Midbrain (tissue), 1 donor: ENCODE measurements around the gene IFT52.
"Not testable (repeated sequence)": the region's sequence is repeated elsewhere in the genome, so short reads cannot be mapped to it uniquely, and the experiment has no call there.

ENCODE experiments used
- DNase-seq: peaks from one replicate; lab custom pipeline; 2025; lab: John Stamatoyannopoulos, UW

IFT52 gene

DNA sequence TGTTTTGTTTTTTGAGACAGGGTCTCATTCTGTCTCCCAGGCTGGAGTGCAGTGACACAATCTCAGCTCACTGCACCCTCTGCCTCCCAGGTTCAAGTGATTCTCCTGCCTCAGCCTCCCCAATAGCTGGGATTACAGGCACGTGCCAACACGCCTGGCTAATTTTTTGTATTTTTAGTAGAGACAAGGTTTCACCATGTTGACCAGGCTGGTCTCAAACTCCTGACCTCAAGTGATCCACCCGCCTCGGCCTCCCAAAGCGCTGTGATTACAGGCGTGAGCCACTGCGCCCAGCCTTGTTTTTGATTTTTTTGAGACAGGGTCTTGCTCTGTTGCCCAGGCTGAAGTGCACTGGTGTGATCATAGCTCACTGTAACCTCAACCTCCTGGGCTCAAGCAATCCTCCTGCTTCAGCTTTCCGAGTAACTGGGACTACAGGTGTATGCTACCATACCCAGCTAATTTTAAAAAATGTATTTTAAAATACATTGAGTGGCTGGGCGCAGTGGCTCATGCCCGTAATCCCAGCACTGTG, 61.0 kb downstream of the IFT52 start:
- not testable (repeated sequence) for DNase-seq

DNA sequence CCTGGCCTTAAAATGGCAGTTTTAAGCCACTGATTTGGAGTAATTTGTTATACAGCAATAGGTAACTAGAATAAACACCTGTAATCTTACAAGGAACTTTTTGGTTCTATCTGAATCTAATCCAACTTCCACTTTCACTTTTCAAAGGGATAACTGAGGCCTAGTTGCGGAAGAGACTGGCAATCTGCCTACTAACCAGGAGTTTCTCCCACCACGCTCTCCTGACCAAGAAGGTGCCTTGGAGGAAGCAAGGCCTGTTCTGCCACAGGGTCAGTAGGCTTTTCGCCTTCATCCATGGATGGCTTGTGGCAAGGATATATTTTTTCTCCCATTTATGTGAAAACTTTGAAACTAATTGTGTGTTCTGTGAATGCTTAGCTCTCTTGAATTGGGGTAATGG, 63.2 kb downstream of the IFT52 start:
- no peak for DNase-seq

DNA sequence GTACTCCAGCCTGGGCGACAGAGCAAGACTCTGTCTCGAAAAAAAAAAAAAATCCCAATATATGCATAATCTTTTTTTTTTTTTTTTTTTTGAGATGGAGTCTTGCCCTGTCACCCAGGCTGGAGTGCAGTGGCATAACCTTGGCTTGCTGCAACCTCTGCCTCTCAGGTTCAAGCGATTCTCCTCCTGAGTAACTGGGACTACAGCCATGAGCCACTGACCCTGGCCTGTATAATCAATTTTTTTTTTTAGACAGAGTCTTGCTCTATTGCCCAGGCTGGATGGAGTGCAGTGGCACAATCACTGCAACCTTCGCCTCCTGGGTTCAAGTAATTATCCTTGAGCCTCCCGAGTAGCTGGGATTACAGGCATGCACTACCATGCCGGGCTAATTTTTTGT, 64.4 kb downstream of the IFT52 start:
- DNase-seq: not testable (repeated sequence)

DNA sequence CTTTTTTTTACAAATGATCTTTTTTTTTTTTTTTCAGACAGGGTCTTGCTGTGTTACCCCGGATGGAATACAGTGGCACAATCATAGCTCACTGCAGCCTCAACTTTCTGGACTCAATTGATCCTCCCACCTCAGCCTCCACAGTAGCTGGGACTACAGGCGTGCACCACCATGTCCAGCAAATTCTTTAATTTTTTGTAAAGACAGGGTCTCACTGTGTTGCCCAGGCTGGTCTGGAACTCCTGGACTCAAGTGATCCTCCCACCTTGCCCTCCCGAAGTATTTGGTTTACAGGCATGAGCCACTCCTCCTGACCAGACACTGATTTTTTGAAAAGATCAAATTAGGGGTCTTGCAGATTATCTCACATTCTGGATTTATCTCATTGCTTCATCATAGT, 65.2 kb downstream of the IFT52 start:
- DNase-seq: no peak

DNA sequence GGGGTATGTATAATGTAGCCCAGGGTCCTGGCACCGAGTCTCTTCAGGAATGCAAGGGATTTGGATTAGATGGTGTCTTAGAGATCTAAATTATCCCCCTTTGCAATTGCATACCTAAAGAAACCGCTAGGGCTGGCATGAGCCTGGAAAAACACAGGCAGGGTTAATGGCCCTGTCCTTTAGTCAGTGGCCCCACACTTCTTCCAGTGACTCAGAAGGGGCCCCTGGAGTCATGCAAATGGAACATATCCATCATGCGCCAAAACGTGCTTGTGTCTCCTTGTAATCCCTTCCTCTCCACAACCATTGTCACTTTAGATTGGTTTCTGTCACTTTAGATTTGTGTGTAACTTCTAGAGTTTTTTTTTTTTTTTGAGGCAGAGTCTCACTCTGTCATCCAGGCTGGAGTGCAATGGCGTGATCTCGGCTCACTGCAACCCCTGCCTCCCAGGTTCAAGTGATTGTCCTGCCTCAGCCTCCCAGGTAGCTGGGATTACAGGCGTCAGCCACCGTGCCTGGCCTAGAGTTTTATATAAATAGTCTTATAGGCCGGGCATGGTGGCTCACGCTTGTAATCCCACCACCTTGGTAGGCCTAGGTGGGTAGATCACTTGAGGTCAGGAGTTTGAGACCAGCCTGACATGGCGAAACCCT, 67.5 kb downstream of the IFT52 start:
- no peak for DNase-seq

DNA sequence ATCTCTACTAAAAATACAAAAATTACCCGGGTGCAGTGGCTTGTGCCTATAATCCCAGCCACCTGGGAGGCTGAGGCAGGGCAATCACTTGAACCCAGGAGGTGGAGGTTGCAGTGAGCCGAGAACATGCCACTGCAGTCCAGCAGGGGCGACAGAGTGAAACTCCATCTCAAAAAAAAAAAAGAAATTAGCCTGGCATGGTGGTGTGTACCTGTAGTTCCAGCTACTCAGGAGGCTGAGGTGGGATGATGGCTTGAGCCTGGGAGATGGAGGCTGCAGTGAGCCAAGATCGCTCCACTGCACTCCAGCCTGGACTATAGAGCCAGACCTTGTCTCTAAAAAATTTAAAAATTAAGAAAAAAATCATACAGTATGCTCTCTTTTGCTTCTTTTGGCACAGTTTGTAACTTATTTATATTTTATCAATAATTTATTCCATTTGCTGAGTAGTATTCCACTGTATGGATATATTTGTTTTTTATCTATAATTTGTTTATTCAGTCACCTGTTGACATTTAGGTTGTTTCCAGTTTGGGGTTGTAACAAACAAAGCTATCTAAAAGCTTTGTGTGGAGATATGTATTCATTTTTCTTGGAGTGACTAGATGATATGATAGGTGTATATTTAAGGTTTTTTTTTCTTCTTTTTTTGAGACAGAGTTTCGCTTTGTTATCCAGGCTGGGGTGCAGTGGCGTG, 68.1 kb downstream of the IFT52 start:
- DNase-seq: no peak

DNA sequence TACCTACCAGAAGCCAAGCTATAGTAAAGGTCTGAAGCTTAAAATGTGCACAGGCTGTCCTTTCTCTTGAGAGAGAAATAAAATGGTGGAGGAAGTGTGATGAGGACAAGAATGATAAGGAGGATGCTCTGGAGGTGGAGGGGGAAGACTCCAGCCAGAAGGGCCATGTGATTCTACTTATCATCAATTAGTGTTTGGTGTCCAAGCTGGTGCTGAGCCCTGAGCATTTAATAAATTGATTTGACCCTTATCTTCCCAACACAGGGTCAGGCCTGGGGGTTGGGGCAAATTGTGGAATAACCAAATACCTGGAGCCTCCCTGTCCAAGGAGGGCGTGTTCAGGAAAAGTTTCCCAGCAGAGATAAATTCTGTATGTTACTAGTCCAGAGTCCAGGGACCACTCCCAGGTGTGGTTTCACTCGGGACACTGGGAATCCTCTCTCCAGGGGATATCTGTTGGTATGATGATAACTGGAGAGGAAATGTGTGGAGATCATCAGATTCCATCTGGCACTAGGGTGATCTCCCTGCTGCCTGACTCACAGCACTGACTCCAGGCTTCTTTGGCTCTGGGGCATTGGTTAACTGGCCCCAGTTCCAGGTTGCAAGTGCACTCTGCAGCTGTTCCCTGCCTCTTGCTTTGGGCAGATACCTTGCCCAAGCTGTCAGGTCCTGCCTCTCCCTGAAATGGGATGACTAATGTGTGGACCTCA, 72.4 kb downstream of the IFT52 start:
- no peak for DNase-seq

DNA sequence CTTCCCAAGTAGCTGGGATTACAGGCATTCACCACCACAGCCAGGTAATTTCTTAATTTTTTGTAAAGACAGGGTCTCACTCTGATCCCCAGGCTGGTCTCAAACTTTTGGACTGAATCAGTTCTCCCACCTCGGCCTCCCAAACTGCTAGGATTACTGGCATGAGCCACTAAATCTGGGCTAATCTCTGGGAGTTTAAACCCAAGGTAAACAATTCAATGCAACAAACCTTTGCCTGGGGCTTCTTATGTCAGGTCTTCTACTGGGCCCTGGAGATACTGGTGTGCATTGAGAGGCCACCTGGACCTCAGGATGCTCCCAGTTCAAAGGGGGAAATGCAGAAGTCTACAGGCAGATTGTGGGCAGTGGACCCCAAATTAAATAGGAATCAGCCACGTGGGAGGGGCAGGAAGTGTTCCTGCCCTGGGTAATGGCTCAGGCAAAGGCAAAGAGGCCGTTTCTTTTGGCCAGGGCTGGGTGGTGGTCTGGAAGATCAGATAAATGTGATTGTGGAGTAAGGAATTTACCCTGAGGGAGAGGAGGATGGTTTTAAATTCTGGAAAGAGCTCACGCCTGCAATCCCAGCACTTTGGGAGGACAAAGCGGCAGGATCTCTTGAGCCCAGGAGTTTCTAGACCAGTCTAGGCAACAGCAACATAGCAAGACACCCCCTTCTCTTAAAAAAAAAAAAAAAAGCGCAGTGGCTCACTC, 74.9 kb downstream of the IFT52 start:
- no peak for DNase-seq

DNA sequence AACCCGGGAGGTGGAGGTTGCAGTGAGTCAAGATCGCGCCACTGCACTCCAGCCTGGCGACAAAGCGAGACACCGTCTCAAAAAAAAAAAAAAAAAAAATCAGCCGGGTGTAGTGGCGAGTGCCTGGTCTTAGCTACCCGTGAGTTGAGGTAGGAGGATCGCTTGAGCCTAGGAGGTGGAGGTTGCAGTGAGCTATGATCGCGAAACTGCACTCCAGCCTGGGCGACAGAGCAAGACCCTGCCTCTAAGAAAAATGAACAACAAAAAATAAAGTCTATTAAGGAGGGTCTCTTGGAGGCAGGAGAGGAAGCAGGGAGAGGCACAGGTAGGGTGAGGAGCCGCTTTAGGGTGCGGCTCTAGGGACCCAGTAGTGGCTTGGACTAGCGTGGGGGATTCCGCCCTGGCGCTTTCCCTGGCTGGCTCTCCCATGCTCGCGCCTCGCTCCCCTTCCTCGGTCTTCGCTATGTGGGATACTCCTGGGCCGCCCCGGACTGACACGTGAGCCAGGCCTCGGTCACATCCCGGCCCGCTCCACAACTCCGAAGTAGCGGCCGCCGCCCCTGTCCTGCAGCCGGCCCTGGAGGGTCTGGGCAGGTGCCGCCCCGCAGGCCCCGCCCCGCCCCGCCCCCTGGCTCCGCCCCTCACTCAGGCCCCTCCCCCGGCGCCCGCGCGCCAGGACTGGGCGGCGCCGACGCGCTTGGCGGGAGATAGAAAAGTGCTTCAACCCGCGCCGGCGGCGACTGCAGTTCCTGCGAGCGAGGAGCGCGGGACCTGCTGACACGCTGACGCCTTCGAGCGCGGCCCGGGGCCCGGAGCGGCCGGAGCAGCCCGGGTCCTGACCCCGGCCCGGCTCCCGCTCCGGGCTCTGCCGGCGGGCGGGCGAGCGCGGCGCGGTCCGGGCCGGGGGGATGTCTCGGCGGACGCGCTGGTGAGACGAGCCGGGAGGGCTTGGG, 75.9 kb downstream of the IFT52 start, which contains the start of gene MYBL2:
MYBL2 (plus strand) TSS at position 739 of the 953 bp plus-strand sequence; CDS start at position 909, 170 bp downstream.
- no peak for DNase-seq

DNA sequence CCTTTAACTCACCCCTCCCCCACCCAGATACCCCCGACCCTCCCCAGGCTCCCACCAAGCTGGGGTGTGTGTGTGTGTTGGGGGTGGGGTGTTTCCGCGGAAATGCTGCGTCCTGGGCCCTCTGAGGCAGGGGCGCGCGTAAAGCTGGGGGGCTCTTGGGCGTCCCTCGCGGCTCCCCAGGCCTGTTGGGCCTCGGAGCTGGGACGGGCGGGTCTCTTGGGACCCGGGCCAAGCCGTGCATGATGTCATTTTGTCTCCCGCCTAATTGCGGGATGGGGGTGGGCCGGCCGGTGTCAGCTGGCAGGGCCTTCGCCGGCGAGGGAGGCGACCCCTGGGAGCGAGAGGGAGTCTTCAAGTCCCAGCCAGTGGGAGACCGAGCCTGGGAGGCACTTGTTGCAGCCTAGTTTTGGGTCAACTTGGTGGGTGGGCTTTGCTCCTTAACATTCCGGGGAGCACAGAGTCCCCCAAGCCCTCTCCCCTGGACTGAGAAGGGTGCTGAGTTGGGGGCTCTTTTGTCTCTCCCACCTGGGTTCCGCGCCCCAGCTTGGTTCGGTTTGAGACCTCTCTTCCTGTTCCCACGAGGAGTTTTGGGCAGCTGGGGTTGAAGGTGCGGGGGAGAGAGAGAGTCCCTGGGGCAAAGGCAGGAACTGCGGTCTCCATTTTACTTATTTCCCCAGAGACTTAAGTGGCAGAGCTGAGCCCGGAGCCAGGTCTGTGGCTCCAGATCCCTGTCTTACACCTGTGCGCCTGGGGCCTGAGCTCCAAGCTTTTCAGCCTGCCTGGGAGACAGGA, 76.8 kb downstream of the IFT52 start:
- DNase-seq: no peak

DNA sequence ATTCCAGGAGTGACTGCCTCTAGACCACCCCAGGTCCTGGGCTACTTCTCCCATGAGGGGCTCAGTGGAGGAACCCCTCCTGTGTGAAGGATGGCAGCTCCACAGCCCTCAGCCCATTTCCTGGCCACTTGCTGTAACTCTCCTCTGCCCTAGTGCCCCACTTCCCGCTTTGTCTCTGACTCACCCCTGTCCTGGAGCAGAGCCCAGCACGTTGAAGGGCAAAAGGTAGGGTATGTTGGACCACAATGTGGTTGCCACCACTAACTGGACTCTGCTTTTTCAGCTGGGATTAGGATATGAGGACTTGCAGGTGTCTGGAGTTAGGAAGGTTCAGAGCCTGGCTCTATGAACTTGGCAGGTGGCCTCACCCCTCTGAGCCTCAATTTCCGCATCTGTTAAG, 78.6 kb downstream of the IFT52 start:
- DNase-seq: no peak

DNA sequence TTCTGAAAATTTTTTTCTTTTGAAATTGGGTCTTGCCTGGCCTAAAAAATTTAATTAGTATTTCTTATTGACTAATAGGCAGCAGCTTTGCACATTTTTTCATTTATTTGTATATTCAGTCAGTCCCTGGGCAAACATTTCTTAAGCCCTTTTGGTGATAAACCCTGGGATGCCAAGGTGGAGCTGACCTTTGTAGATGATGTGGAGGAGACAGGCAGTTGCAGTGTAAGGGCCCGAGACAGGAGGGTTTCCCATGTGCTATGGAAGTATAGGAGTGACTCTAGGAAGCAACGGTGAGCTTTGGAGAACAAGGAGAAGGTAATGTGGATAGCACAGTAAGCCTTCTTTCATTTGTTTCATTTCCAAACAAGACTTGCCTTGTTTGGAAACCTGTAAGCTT, 79.7 kb downstream of the IFT52 start:
- DNase-seq: no peak

DNA sequence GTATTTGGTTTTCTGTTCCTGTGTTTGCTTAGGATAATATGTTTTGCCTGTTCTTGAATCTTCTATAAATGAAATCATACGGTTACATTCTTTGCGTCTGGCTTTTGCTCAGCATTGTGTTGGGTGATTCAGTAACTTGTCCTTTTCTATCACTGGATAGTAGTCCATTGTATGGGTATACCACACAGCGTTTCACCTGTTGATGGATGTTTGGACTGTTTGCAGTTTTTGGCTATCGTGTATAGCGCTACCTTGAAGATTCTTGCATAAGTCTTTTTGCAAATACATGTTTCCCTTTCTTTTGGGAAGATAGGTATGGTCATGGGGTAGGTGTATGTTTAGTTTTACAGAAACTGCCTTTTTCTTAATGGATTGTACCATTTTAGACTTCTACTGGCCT, 85.6 kb downstream of the IFT52 start:
- DNase-seq: no peak

DNA sequence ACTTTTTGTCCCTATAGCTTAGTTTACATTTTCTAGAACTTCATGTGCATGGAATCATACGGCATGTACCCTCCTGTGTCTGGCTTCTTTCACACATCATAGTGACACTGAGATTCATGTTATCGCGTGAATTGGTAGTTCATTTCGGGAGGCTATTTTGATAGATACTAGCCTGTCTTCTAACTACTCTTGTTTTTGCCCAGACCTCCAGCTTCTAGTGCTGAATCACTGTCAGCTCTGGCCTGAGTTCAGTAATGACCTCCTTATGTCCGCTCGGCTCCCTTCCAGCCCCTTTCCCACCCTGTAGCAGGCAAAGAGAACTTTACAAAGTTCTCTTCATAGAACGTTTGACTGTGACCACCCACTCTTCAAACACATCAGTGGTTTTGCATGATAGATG, 90.2 kb downstream of the IFT52 start:
- DNase-seq: no peak

DNA sequence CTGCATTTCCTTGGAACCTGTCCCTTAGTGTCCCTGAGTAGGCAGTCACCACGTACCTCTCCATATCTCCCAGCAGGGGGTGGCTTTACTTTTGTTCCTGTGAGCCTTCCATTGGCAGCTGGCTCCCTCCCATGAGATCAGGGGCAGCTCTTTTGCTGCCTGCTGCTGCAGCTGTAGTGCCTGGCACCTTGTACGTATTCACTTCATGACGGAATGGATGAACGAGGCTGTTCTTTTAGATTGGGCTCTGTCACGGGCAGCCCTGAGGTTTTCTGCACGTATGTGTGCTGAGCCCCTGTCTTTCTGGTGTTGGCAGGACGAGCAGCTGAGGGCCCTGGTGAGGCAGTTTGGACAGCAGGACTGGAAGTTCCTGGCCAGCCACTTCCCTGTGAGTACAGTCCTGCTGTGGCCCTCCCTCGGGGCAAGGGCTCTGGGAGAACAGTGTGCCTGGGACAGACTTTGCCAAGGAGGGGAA, 90.8 kb downstream of the IFT52 start:
- no peak for DNase-seq

DNA sequence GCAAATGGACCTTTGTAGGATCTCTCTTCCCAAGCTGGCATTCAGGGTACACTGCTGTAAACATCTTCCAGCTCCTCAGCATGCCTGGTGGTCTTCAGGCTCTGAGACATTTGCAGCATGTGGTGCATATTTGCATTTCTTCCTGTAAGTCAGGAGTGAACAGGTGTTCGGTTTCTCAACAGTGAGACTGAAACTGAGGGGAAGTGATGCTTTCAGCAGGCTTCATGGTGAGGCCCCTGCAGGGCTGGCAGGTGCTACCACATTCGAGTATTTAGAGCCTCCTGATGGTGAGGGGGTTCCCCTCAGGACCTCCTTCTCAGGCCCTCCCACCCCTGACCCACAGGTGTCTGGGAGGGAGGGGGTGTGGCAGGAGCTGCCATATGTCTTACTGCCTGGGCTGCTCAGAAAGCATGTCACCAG, 91.3 kb downstream of the IFT52 start:
- DNase-seq: no peak

DNA sequence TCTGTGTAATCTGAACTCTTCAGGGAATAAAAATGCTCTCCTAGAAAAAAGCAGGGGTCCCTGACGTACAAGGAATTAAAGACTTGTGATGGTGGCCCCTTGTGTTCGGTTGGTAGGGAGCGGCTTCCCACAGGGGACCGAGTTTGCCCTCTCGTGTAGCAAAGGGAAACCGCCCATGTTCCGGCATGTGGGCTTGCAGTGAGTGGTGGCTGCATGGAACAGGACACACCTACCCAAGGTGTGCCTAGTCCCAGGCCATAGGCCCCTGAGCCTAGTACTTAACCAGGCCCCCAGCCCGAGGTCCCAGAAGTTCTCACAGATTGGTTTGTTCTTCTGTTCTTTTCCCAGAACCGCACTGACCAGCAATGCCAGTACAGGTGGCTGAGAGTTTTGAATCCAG, 91.7 kb downstream of the IFT52 start:
- no peak for DNase-seq

DNA sequence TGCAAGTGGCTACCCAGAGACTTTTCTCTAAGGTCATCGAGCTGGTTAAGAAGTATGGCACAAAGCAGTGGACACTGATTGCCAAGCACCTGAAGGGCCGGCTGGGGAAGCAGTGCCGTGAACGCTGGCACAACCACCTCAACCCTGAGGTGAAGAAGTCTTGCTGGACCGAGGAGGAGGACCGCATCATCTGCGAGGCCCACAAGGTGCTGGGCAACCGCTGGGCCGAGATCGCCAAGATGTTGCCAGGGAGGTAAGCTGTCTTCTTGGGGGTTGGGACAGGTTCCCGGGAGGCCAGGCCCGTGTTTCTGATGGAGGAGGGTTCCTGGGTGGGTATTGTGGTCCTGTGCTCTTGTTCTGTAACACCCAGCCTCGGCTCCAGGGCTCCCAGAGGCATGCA, 96.1 kb downstream of the IFT52 start:
- DNase-seq: no peak

DNA sequence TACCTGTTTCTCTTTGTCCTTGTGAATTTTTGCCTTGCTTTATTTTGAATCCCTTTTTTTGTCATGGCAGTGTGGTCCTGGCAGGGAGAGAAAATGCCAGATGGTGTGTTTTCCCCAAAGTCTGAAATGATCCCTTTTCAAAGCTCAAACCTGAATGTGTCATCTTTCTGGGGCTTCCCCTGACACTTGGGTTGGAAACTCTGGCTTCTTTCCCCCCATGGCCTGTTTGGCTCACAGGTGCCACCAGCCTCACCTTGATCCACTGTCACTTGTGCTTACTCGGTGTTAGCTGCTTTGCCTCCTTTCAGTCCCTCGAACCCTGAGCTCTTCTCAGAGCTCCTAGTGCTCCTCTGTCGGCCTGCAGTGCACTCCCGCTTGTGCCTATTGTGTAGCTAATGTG, 98.4 kb downstream of the IFT52 start:
- no peak for DNase-seq

DNA sequence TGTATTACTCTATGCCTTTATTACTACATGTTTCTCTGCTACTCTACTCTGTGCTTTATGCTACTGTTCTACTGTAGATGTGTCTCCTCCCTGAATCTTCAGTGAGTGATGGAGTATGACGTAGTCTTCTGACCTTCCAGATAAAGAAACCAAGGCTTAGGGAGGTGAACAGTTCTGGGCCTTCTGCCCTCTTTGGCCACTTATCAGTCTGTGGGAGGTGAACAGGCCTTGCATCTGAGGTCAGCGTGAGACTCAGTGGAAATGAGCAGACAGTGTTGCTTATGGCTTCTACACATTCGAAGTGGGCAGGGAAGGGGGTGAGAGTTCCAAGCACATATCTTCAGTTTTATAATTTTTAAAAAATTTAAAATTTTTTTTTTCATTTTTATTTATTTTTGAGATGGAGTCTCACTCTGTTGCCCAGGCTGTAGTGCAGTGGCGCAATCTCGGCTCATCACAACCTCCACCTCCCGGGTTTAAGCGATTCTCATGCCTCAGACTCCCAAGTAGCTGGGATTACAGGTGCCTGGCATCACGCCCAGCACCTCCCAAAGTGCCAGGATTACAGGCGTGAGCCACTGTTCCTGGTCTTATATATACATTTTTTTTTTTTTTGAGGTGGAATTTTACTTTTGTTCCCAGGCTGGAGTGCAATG, 100.3 kb downstream of the IFT52 start:
- no peak for DNase-seq
